Stimulated activated CD8-positive, alpha-beta memory T cell treated with anti-CD3 and anti-CD28 coated beads, Interleukin-2, amount 100 ng/mL, for 48 hours (primary cell): Measurements from ENCODE around the gene SLC17A6.

Source experiments
- DNase-seq, 2 donors: peaks; one replicate each; pipeline ENCODE4 v3.0.0-alpha.2; 2020; ENCODE audit warnings: low read depth in 2 of 2

Gene SLC17A6

GRCh38 chr11:22337596-22338485, at the start of gene SLC17A6:
Gene SLC17A6, plus strand, starts transcription at chr11:22338381. Its CDS starts 153 bp downstream, at chr11:22338534.
- DNase-seq = no peak

- no peak for DNase-seq
Observed at GRCh38 chr11:22302368-22302767, 35.8 kb upstream of the SLC17A6 start.

GRCh38 chr11:22304337-22304961, 33.7 kb upstream of the SLC17A6 start:
- DNase-seq = no peak

- no peak for DNase-seq
Observed at GRCh38 chr11:22317656-22318055, 20.5 kb upstream of the SLC17A6 start.

- no peak for DNase-seq
Observed at GRCh38 chr11:22331771-22332170, 6.4 kb upstream of the SLC17A6 start.

GRCh38 chr11:22336587-22336986, 1.6 kb upstream of the SLC17A6 start:
- DNase-seq = no peak

GRCh38 chr11:22339611-22340010, 1.4 kb downstream of the SLC17A6 start:
- DNase-seq = no peak

GRCh38 chr11:22340235-22340634, 2.1 kb downstream of the SLC17A6 start:
- DNase-seq = no peak

- DNase-seq = no peak
Observed at GRCh38 chr11:22340701-22341587, 2.8 kb downstream of the SLC17A6 start.

- no peak for DNase-seq
Observed at GRCh38 chr11:22341588-22341931, 3.4 kb downstream of the SLC17A6 start.

GRCh38 chr11:22342211-22343031, 4.2 kb downstream of the SLC17A6 start:
- no peak for DNase-seq

- no peak for DNase-seq
Observed at GRCh38 chr11:22343032-22343324, 4.8 kb downstream of the SLC17A6 start.

- no peak for DNase-seq
Observed at GRCh38 chr11:22343371-22344032, 5.3 kb downstream of the SLC17A6 start.

- DNase-seq = no peak
Observed at GRCh38 chr11:22344081-22344480, 5.9 kb downstream of the SLC17A6 start.

- no peak for DNase-seq
Observed at GRCh38 chr11:22346282-22346681, 8.1 kb downstream of the SLC17A6 start.

GRCh38 chr11:22347857-22348487, 9.8 kb downstream of the SLC17A6 start:
- DNase-seq = no peak

GRCh38 chr11:22349491-22349890, 11.3 kb downstream of the SLC17A6 start:
- no peak for DNase-seq

GRCh38 chr11:22359295-22359694, 21.1 kb downstream of the SLC17A6 start:
- DNase-seq = no peak

GRCh38 chr11:22371160-22371559, 33.0 kb downstream of the SLC17A6 start:
- no peak for DNase-seq

- DNase-seq = no peak
Observed at GRCh38 chr11:22387126-22387525, 48.9 kb downstream of the SLC17A6 start.
